Activated T-cell treated with anti-CD3 and anti-CD28 coated beads, Interleukin-2, amount 50 U/mL, for 48 hours (primary cell): Measurements from ENCODE around the gene COX7A2.

ENCODE experiments used
- DNase-seq, 2 experiments: peaks; one replicate each; pipeline ENCODE4 v3.0.0-alpha.2; 2020

Gene COX7A2

DNA sequence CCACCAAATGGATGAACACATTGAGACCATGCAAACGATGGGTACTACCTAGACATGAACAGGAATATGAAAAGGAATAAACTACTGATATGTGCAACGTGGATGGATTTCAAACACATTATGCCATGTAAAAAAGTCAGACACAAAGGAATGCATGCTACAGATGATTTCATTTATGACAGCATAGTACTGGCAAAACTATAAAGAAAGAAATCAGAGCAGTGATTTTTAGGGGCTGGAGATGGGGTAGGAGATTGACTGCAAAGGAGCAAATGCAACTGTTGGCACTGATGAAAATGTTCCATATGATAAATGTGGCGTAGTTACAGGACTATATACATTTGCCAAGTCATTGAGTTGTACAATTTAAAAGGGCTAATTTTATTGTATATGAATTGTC lies 24.3 kb downstream of the COX7A2 start:
- no peak for DNase-seq

DNA sequence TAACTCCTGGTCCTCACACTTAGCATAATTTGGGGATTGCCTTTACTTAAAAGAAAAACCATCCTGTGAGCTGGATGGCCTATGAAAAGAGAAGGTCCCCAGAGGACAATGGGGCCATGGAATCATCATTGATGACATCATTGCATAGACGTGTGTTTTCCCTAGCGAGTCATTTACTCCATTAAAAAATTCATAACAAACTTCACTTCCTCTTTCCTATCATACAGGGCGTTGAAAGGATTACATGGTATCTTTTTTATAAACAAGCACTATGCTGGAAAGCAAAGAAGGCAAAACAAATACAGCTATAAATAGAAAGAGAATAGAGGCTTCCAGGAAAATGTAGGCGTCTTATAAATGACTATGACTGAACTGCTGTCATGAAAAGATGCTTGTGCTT lies 26.4 kb downstream of the COX7A2 start:
- no peak for DNase-seq

DNA sequence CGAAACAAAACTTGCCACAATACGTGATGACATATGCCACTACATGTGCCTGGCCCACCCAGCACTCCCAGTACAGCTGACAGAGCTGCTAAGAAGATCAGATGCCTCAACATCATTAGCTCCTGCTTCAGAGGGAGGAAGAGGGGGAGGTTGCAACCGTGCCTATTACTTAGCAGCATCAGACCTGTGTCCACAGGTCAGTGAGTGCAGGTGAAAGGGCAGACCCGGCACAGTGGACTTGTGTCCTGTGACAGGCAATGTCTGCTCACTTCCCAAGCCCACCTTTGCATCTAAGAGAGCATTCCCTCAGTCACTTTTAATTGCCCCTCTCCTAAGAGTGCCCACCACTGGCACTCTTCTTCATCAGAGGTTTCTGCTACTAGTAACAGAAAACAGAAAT lies 28.3 kb downstream of the COX7A2 start:
- no peak for DNase-seq

DNA sequence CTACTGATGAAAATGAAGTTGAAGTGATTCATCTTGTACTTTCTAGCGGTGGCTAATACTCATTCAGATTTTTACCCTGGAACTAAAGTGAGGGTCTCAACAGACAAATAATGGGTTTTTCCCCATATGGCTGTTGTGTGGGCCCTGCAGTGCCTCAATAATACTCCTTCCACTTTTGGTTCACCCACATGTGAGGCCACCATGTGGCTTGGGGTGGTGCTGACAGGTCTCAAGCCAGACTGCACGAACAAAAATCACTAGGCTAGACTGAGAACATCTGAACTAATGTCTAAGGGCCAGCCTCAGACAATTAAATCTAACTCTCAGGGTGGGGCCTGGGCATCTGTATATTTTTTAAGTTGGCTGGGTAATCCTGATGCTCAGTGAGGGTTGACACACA lies 29.9 kb downstream of the COX7A2 start:
- no peak for DNase-seq

DNA sequence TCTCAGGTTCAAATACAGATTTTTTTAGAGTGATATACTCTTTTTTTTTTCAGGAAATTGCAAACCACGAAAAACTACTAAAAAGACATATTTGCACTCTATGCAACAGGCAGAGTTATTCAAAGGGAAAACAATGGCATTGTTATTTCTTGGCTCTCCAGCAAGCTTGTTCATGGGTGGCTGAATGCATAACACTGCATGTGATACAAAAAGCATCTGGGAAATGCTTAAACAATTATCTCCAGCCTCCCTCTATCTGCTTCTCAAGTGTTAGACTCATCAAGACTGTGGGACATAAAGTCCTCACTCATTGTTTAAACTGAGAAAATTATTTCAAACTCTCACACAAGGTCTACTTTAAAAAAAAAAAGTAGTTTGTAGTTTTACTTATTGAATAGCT lies 30.5 kb downstream of the COX7A2 start:
- DNase-seq, result no peak

DNA sequence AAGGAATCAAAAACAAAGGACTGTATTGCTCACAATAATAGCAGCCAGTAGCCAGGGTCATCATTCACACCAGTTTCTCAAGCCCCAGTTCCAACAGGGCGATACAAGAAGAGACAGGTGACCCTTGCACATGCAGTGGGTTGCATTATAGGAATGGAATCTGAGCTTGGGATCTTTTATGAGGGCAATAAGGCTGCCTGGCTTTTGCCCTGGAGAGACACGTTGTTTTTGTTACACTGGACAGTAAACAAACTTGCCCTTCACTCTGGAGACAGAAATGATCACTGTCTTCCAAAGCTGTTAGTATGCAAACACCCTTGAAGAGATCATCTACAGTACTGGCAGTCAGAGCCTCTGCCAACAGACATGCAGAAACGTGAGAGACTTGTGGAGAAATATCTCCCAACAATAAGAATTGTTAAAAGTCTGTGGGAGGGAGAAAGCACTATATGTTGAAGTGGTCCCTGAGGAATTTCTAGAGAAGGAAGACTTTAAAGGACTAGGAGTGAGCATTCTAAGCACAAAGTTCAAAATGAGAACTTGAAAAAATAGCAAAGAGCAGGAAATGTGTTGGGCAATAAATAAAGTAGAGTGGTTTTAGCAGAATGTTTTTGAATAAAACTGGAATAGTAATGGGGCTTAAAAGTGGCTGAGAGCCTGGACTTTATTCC lies 31.5 kb downstream of the COX7A2 start:
- no peak for DNase-seq

DNA sequence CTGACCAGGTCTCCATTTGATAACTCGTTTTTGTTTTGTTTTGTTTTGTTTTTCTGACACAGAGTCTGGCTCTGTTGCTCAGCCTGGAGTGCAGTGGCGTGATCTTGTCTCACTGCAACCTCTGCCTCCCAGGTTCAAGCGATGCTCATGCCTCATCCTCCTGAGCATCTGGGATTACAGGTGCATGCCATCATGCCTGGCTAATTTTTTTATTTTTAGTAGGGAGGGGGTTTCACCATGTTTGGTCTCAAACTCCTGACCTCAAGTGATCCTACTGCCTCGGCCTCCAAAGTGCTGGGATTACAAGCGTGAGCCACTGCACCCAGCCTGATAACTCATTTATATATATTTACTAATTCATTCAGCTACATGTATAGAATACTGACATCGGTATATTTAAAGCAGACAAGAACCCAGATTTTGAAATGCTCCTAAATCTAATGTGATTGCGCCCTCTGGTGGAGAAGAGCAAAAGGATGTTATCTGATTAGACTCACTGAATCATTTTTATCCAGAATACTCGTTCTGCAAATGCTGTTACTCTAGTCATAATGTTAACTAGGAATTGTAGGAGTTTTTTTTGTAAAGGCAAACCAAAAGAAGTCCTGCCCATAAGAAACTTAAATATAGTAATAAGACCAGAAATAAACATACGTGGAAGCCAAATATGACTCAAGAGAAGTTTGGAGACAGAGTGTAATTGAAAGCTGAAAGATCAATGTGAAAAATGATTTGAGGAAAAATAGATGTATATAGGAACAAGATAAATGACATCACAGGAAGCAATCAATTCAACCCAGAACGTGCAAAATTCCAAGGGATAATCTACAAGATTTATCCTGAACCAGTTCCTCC lies 32.5 kb downstream of the COX7A2 start:
- no peak for DNase-seq

DNA sequence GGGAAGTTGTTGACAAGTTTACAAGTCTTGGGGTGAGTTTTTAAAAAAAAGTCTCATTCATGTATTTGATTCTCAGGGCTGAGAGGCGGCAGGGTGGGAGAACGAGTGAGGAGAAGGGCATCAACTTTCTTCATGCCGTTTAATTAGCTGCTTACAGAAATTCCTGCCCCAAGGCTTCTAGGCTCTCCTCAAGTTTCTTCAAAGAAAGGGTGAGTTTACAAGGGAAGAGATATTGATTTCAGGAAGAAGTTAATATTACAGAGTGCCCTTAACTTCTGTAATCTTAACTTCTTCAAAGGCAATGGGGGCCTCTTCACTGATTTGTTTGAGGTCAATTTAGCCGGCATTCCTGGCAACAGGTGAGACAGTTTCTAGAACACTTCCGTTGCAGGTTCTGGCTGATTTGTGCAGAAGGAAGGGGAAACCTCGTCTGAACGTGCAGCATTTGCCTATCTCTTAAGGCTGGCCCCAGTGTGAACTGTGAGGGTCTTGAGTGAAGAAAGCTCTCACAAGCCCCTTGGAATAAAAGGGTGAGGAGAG lies 34.3 kb downstream of the COX7A2 start:
- no peak for DNase-seq

DNA sequence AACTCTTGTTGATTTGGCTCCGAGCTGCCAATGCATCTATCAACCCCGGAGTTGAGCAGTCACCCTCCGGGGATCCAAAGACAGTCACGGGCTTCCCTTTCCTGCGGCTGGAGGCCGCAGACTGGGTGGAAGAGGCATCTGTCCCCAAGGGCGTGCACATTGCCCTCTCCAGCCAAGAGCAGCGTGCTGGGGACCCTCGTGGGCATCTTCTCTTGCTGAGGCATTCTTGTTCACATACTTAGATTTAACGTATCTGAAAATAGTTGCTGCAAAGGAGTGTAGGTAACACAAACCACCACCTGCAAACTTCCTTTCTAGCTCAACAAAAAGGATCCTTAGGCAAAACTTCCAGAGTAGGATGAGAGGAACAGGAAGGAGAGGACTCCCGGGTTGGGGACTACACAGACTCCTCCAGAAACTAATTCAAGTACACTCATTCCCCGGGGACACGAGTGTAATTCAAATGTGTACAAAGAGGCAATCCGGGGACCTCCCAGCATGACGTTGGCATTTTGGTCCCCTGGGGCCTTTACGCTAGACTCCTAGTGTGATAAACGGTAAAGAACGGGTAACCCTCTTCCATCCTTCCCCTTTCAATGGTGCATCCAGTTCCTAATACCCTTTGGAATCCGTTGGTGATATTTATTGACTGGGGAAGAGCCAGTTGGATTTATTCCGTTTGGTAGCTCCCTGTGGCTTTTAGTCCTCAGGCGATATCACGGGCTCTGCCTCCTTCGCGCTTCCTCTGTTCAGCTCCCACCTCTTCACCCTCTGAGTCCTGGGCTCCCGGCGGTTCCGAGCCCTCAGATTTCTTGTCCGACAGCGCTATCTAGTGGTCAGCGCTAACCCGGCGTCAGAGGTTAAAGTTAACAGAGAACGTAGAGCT lies 35.1 kb downstream of the COX7A2 start:
- peak; percentile 90 to 92 for DNase-seq

DNA sequence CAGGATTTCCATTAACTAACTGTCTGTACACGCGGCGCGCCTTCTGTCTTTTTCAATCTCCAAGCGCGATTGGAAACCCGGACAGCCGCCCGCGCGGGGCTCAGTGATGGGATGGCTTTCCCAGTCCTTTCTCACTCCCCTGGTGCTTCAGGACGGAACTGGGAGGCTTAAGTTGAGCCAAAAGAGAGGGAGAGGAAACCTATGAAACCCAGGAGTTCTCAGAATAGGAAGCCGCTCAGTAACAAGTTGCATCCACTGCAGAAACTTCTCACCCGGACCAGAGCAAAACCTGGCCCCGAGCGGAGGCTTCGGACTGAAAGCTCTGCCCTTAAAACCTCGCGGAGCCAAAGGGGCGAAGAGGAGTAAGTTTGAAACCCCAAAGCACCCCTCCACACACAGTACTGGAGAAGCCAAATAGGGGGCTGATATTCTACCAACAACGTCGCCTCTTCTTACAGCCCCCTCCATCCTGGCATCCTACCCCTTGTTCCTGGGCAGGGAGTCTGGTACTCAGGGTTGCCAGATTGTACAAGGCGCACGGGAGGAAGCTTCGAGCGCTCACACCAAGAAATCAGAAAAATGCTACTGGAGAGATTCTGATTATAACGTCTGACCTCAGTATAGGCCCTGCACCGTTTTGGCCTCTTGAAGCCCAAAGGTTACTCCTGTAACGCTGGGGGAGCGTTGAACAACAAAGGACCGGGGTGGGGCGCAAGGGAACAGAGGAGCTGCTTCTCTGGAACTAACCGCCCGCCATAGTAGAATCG lies 36.8 kb downstream of the COX7A2 start:
- peak in 1 of 2 experiments; percentile 39 for DNase-seq

DNA sequence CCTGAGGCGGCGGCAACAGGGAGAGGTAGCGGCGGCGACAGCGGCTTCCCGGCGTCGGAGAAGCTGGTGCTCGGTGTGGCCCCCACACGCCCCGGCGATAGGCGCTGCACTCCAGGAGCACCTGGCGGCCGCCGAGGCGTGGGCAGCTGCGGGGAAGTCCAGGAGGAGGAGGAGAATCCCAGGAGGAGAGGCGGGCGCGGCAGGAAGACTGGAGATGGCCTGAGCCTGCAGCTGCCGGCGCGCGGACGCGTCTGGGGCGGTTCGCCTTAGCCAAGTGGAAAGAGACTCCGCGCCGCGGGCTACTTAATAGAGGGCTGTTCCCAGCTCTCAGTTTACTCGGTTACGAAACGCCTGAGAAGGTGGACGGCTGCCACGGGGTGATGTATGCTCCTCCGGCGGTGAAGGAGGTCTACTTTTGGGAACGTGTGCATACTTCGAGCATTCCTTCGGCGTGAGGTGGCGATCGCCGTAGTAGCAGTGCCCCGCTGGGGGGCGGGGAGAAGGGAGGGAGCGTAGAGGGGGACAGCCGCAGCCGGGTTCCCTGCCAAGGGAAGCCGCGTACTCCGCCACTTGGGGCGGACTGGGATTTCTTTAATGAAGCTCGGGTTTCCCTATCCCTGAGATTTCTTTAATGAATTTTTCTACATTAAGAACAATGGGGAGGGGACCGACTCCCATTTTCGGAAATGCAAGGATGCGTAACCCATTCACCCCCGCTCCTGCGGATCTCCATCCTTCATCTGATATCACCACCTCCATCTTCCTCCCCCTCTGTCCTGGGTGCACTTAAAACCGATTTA lies 37.6 kb downstream of the COX7A2 start, which contains the start of gene COL12A1:
TSS of gene COL12A1 (minus strand) at position 278 of the 800 bp plus-strand sequence. CDS start 3,261 bp downstream, outside the sequence.
- DNase-seq, result peak; percentile 41 to 54

DNA sequence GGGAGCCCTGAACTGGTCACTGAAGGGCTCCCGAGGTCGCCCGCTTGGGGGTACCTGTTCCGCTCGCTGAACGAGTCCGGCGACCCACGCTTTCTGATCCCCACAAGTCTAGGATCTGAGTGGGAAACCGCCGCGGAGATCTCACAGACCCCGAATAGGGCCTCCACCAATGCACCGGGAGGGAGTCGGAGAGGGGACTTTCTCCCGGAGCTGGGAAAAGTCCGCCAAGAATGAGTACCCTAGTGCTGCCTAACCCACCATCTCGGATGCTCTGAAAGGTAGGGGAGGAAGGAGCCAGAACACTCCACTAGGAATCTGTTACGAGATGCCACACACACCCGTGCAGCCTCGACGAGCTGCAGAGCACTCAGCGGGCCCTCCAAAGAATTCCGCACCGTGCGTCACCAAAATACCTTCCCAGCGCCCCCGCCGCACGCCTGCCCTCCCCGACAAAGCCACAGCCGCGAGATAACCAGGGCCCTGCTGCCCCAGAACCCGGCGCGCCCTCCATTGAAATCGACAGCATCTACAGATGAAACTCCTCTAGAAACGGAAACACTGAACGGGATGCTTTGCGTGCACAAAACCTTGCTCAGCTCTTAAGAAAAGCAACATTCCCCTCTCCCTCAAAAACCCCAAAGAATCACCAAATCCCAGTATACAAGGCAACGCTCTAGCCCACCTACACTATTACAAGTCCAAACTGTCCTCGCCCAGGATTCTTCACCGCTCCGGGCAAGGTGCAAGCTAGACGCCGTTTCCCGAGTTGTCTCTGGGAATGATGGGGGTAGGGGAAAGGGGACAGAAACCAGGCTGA lies 38.4 kb downstream of the COX7A2 start:
- DNase-seq, result peak in 1 of 2 experiments; percentile 44

DNA sequence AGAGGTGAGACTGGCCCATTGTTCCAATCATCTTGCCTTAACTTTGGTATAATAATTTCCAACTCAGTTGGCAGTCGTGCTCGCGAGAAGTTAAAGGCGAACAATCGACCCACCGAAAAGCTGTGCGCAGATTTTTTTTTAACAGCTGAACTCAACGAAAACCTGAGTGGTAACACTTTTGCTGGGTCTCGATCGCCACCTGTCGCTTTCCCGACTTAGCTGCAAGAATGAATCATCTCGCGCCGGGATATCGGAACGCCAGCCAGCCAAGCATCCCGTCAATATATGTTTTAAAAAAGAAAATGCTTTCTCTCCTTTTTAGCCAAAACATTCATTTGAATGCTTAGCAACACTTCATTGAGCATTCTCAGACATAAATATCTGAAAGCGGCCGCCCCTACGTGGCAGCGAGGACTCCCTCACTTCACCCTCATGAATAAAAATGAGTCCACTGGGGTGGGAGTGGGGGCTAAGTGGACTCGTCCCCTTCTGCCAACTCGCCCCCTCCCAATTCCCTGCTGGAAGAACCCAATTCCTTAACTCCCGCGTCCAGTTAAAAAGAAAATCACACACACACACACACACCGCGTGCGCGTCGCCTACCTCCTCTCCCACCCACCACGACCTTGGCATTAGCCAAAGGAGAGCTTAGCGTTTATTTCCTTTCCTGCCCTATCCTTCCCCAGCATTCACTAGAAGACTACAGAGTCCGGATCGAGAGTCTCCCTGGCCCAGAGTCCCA lies 39.2 kb downstream of the COX7A2 start:
- peak; percentile 62 to 65 for DNase-seq

DNA sequence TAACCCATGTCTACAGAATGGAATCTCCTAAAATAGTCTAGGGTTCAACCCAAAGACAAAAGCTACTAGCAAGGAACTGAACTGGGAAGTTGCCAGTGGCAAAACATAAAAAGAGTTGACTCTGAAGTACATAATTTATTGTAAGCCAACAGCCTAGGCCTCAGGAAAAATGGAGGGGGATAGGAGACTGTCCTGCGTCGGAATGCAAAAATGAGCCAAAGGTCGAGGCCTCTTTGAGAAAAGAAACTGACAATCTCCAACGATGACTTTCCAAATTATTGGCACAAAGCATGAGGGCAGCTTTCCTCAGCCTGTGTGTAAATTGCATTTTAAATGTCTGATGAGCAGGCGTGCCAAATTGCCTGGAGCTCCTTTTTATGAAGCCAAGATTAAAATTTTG lies 39.9 kb downstream of the COX7A2 start:
- DNase-seq, result no peak

DNA sequence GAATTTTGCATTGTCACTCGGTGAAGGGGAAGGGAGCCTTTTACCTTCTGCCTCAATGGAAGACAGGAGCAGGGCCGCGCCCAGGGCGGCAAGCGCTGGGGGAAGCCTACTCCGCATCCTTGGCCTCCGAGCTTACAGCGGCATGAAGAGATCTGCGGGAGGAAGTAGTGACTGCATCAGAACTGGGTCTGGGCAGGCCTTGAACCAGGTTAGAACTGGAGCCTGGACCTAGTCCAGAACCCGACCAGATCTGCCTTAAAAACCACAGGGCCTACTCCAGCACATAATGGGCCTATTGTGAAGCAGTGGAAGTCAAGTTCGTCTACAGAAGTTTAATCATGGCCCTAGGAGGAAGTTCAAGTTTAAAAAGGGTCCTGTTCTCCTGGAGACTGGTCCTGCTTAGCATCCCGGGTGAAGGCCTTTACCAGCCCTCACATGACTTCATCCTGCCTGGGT lies 40.9 kb downstream of the COX7A2 start:
- DNase-seq, result no peak

DNA sequence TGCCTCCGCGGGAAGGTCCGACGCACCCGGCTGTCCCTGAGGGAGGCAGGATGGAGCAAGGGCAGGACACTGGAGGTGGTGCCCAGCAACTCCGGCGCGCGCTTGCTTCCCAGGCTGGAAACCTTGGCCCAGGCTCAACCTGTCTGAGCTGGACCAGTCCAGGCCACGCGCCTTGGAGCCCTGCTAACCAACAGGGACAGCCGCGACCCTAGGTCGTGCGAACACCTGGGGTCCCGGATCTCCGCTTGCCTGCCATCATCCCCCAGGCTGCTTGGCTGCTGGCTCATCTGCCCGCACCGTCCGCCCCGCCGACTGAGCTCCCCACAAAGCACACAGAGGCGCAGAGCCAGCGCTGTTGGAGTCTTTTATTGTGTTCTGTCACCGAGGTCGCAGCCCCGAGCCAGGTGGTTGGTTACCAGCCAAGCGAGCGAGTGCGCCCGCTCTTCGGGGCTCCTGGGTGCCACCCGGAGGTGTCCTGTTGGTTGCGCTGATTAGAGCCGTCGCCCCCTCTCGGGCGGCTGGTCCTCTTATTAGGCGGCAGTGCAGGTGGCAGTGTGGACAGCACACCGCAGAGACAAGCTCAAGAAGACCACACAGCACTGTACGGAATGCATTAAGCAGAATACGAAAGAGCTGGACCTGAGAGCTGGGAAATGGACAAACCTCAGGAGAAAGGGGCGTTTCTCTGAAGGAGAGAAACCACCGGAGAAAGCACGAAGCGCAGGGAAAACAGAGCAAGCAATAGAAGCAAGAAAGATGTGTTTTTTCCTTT lies 41.5 kb downstream of the COX7A2 start:
- DNase-seq, result no peak

DNA sequence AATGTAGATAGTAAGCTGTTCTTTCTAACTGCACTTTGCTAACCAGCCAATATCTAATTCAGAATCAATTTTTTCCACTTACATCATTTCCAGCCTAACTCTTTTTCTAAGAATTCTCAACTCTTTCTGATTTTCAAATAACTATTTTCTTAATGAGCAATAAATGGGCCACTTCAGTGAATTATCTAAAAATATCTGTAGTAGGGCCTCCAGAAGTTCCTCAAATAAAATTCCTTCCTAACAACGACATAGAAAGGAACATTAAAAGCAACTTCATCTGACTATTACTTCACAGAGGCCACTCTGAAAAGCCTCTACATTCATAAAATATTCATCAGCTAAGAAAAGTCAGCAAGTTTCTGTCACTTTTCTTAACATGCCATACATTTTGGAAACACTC lies 42.6 kb downstream of the COX7A2 start:
- no peak for DNase-seq

DNA sequence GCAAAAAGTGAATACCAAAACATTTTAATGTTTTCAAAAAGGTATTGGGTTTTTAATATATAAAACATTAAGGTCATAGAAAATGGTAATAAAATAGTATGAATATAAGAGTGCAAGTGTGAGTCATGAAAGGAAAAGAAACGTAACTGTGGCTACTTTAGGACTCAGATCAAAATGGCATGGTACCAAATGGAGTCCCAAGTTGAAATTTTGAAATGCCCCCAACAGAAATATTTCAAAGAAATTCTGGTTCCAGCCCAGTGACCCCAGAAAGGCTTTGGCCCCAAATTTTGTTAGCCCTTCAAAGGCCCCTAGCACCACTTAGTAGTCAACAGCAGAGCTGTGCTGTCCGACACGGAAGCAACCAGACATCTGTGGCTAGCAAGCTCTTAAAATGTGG lies 43.7 kb downstream of the COX7A2 start:
- no peak for DNase-seq
